Measurements from ENCODE around the gene LCK.
"Not testable (repeated sequence)": the region's sequence is repeated elsewhere in the genome, so short reads cannot be mapped to it uniquely, and the experiment has no call there.

Gene LCK

DNA sequence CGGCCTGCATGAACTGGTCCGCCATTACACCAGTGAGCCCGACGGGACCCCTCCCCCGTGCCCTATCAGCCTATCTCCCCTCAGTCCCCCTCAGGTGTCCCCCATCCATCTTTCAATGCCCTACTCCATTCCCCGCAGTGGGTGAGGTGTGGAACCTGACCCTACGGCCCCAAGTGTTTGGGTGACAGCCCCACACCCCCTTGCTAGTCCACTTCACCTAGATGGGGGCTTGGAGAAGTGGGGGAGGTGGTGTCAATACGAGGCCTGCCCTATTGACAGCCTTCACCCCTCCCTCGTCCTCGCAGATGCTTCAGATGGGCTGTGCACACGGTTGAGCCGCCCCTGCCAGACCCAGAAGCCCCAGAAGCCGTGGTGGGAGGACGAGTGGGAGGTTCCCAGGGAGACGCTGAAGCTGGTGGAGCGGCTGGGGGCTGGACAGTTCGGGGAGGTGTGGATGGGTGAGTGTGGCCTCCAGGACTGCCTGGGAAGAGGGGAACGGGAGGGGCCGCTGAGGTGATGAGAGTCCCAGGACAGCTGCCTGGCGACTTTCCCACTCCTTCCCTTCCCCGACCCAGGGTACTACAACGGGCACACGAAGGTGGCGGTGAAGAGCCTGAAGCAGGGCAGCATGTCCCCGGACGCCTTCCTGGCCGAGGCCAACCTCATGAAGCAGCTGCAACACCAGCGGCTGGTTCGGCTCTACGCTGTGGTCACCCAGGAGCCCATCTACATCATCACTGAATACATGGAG is 25.1 kb downstream of the LCK start:
- H3K27me3 Mint-ChIP-seq, result no peaks in the 10 kb centered on the region
- H3K4me1 Mint-ChIP-seq (ENCODE audit: low read depth), result peaks cover 65% of the 10 kb centered on the region
- peak overlapping the region; percentile 64 for H3K27ac Mint-ChIP-seq
- H3K9me3 Mint-ChIP-seq (ENCODE audit: low read depth), result no peaks in the 10 kb centered on the region
- no peaks in the 10 kb centered on the region for H3K36me3 Mint-ChIP-seq
- no peak overlapping the region for H3K4me3 Mint-ChIP-seq

GRCh38 chr1:32284777-32285176 is 33.7 kb downstream of the LCK start:
- not testable (repeated sequence) for H3K27me3 Mint-ChIP-seq; H3K4me3 Mint-ChIP-seq; H3K9me3 Mint-ChIP-seq (ENCODE audit: low read depth); H3K36me3 Mint-ChIP-seq; H3K27ac Mint-ChIP-seq; H3K4me1 Mint-ChIP-seq (ENCODE audit: low read depth)

- Mint-ChIP-seq H3K9me3 (ENCODE audit: low read depth) (no peaks in the 10 kb centered on the region), H3K4me3 (no peak overlapping the region), H3K4me1 (ENCODE audit: low read depth) (peaks cover 7% of the 10 kb centered on the region), H3K27me3 (no peaks in the 10 kb centered on the region), H3K36me3 (peaks cover 2% of the 10 kb centered on the region), H3K27ac (no peak overlapping the region)
Observed at GRCh38 chr1:32285658-32286057, 34.6 kb downstream of the LCK start.

GRCh38 chr1:32286763-32287162 is 35.7 kb downstream of the LCK start:
- H3K9me3 Mint-ChIP-seq (ENCODE audit: low read depth), result no peaks in the 10 kb centered on the region
- peaks cover 14% of the 10 kb centered on the region for H3K4me1 Mint-ChIP-seq (ENCODE audit: low read depth)
- no peaks in the 10 kb centered on the region for H3K27me3 Mint-ChIP-seq
- H3K27ac Mint-ChIP-seq, result peak overlapping the region; percentile 50
- H3K4me3 Mint-ChIP-seq, result no peak overlapping the region
- peaks cover 2% of the 10 kb centered on the region for H3K36me3 Mint-ChIP-seq

- H3K27ac Mint-ChIP-seq, result no peak overlapping the region
- H3K4me3 Mint-ChIP-seq, result no peak overlapping the region
- peaks cover 26% of the 10 kb centered on the region for H3K4me1 Mint-ChIP-seq (ENCODE audit: low read depth)
- no peaks in the 10 kb centered on the region for H3K27me3 Mint-ChIP-seq
- no peaks in the 10 kb centered on the region for H3K9me3 Mint-ChIP-seq (ENCODE audit: low read depth)
- H3K36me3 Mint-ChIP-seq, result peaks cover 2% of the 10 kb centered on the region
Observed at GRCh38 chr1:32289256-32289655, 38.2 kb downstream of the LCK start.

GRCh38 chr1:32291145-32291707 is 40.2 kb downstream of the LCK start:
- H3K4me3 Mint-ChIP-seq, result peak overlapping the region; percentile 98
- peaks cover 2% of the 10 kb centered on the region for H3K36me3 Mint-ChIP-seq
- H3K4me1 Mint-ChIP-seq (ENCODE audit: low read depth), result peaks cover 41% of the 10 kb centered on the region
- no peaks in the 10 kb centered on the region for H3K27me3 Mint-ChIP-seq
- peak overlapping the region; percentile 99 for H3K27ac Mint-ChIP-seq
- no peaks in the 10 kb centered on the region for H3K9me3 Mint-ChIP-seq (ENCODE audit: low read depth)

DNA sequence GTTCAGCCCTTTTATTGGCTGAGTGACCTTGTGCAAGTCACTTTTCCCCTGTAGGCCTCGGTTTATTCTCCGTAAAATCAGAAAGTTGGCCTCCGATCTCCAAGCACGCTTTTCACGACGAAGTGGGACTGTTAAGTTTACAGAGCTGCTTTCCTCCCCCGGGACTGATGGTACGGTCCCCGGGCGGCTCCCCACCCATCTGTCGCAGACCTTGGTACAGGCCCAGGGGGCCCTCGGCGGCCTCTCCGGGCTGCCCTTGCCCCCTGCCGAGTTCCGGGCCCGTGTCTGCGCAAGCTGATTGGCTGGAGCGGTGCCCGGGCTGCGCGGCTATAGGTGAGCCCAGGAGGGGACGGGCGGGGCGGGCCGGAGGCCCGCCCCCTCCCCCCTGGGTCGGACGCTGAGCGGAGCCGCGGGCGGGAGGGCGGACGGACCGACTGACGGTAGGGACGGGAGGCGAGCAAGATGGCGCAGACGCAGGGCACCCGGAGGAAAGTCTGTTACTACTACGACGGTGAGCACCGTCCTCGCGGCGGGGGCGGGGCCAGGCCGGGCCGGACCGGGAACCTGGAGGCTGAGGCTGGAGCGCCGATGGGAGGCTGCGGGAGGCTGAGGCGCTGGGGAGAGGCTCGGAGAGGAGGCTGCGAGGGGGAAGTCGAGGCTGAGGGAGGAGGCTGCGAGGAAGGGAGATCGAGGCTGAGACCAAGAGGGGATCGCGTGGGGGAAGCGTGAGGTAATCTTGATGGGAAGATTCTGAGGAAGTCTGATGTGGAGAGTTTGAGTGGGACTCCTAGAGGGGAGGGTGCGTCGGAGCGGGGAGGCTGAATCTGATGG is 40.9 kb downstream of the LCK start, which contains the start of gene HDAC1:
Gene HDAC1, plus strand, starts transcription at position 376 of the 831 bp plus-strand sequence. Its CDS starts 87 bp downstream, at position 463.
- Mint-ChIP-seq H3K4me1 (ENCODE audit: low read depth) (peaks cover 46% of the 10 kb centered on the region), H3K27me3 (no peaks in the 10 kb centered on the region), H3K9me3 (ENCODE audit: low read depth) (no peaks in the 10 kb centered on the region), H3K27ac (peak within 1 kb of the TSS; percentile 99), H3K4me3 (peak within 1 kb of the TSS; percentile 98), H3K36me3 (peaks cover 3% of the 10 kb centered on the region)

GRCh38 chr1:32298211-32298610 is 47.1 kb downstream of the LCK start:
- H3K4me3 Mint-ChIP-seq; H3K36me3 Mint-ChIP-seq; H3K9me3 Mint-ChIP-seq (ENCODE audit: low read depth); H3K27me3 Mint-ChIP-seq; H3K27ac Mint-ChIP-seq: not testable (repeated sequence)
- H3K4me1 Mint-ChIP-seq (ENCODE audit: low read depth), result peaks cover 62% of the 10 kb centered on the region

DNA sequence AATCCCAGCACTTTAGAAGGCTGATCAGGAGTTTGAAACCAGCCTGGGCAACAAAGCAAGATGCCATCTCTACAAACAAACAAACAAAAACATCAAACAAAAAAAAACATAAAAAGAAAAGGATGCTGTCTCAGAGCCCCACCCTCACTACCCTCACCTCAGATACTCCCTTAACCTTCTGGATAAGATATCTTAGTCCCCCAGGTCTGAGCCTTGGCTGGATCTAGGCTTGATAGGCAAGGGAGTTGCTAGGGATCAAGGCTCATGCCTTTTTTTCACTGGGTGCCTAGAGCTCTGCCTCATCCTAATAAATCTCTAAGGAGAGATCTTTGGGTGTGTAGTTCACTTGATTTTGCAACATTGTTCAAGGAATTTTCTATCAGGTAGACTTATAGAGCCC is 48.3 kb downstream of the LCK start:
- H3K27ac Mint-ChIP-seq, result peak overlapping the region; percentile 41
- no peaks in the 10 kb centered on the region for H3K27me3 Mint-ChIP-seq
- no peak overlapping the region for H3K4me3 Mint-ChIP-seq
- peaks cover 61% of the 10 kb centered on the region for H3K4me1 Mint-ChIP-seq (ENCODE audit: low read depth)
- H3K36me3 Mint-ChIP-seq, result peaks cover 11% of the 10 kb centered on the region
- no peaks in the 10 kb centered on the region for H3K9me3 Mint-ChIP-seq (ENCODE audit: low read depth)

DNA sequence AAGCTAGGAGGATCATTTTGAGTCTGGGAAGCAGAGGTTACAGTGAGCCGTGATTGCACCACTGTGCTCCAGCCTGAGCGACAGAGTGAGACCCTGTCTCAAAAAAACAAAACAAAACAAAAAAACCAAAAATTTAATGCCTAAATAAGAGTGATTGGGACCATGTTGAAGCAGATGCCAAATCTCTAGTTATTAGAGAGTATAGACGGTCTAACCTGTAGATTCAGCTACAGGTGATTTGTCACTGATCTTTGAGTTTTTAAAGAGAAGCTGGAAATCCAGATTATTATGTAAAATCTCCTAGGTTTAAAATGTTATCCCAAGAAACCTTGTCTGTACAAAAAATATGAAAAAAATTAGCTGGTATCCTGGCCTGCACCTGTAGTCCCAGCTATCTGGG is 52.3 kb downstream of the LCK start:
- peaks cover 57% of the 10 kb centered on the region for H3K4me1 Mint-ChIP-seq (ENCODE audit: low read depth)
- no peaks in the 10 kb centered on the region for H3K9me3 Mint-ChIP-seq (ENCODE audit: low read depth)
- H3K27ac Mint-ChIP-seq, result no peak overlapping the region
- peaks cover 18% of the 10 kb centered on the region for H3K36me3 Mint-ChIP-seq
- no peak overlapping the region for H3K4me3 Mint-ChIP-seq
- H3K27me3 Mint-ChIP-seq, result no peaks in the 10 kb centered on the region

GRCh38 chr1:32303997-32304622 is 53.0 kb downstream of the LCK start:
- peaks cover 18% of the 10 kb centered on the region for H3K36me3 Mint-ChIP-seq
- H3K9me3 Mint-ChIP-seq (ENCODE audit: low read depth), result no peaks in the 10 kb centered on the region
- H3K4me3 Mint-ChIP-seq, result no peak overlapping the region
- H3K27me3 Mint-ChIP-seq, result no peaks in the 10 kb centered on the region
- H3K27ac Mint-ChIP-seq, result no peak overlapping the region
- peaks cover 59% of the 10 kb centered on the region for H3K4me1 Mint-ChIP-seq (ENCODE audit: low read depth)

DNA sequence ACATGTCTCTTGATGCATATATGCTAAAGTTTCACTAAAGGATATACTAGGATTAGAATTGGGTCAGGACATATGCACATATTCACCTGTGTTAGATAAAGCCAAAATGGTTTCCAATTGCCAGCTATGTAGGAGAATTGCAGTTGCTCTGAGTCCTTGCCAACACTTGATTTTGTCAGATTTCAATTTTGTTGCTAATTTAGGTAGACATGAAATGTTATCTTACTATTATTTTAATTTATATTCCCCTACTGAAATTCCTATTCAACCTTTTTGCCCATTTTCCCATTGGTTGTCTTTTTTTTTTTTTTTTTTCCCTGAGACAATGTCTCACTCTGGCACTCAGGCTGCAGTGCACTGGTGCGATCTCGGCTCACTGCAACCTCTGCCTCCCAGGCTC is 54.2 kb downstream of the LCK start:
- peaks cover 61% of the 10 kb centered on the region for H3K4me1 Mint-ChIP-seq (ENCODE audit: low read depth)
- no peaks in the 10 kb centered on the region for H3K9me3 Mint-ChIP-seq (ENCODE audit: low read depth)
- H3K27me3 Mint-ChIP-seq, result no peaks in the 10 kb centered on the region
- no peak overlapping the region for H3K27ac Mint-ChIP-seq
- H3K4me3 Mint-ChIP-seq, result no peak overlapping the region
- peaks cover 18% of the 10 kb centered on the region for H3K36me3 Mint-ChIP-seq

- Mint-ChIP-seq H3K4me3 (peak overlapping the region; percentile 57), H3K27me3 (no peaks in the 10 kb centered on the region), H3K27ac (peak overlapping the region; percentile 69), H3K4me1 (ENCODE audit: low read depth) (peaks cover 64% of the 10 kb centered on the region), H3K36me3 (peaks cover 16% of the 10 kb centered on the region), H3K9me3 (ENCODE audit: low read depth) (no peaks in the 10 kb centered on the region)
Observed at GRCh38 chr1:32307324-32307723, 56.3 kb downstream of the LCK start.

DNA sequence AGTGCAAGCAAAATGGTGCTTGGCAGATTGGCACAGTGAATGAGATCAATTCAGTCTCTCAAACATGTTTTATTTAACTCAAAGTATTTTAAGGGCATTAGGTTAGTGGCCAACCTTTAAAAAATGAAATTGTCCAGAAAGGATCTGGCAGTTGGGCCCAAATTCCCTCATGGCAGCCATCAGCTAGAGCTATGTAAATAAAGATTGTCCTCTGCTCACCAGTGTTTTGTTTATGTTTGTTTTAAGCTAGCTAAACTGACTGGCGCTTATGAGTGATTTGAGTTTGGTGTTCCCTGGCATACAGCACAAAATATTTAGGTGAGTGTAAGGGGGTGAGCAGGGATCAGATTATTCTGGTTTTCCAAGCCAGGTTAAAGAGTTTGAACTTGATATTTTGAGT is 58.9 kb downstream of the LCK start:
- Mint-ChIP-seq H3K36me3 (peaks cover 13% of the 10 kb centered on the region), H3K4me3 (no peak overlapping the region)

More for the DNA sequence above, 58.9 kb downstream of the LCK start:
- no peaks in the 10 kb centered on the region for H3K9me3 Mint-ChIP-seq (ENCODE audit: low read depth)
- H3K27me3 Mint-ChIP-seq, result no peaks in the 10 kb centered on the region
- peak overlapping the region; percentile 55 for H3K27ac Mint-ChIP-seq
- peaks cover 64% of the 10 kb centered on the region for H3K4me1 Mint-ChIP-seq (ENCODE audit: low read depth)
